HG03159 (cell line): ENCODE data around the gene CHRNA1.

Experiments
- ATAC-seq: cut with Tn5 transposase; IDR thresholded peaks from one replicate; pipeline ENCODE4 v1.9.1; 2021; ENCODE audit warnings: mild to moderate bottlenecking, moderate library complexity; ENCODE audit not compliant: unreplicated experiment

The CHRNA1 gene

GRCh38 chr2:174764280-174765255 is at the start of gene CHRNA1:
TSS of gene CHRNA1 (minus strand) at chr2:174764472. CDS start at chr2:174764394, 78 bp downstream.
- no peak for ATAC-seq

GRCh38 chr2:174812037-174812436 is 47.8 kb upstream of the CHRNA1 start:
- ATAC-seq = no peak

GRCh38 chr2:174807931-174808330 is 43.7 kb upstream of the CHRNA1 start:
- no peak for ATAC-seq

- no peak for ATAC-seq
Measured at GRCh38 chr2:174805803-174806202, 41.5 kb upstream of the CHRNA1 start.

GRCh38 chr2:174802459-174802858 is 38.2 kb upstream of the CHRNA1 start:
- no peak for ATAC-seq

- ATAC-seq = no peak
Measured at GRCh38 chr2:174800436-174801205, 36.3 kb upstream of the CHRNA1 start.

- no peak for ATAC-seq
Measured at GRCh38 chr2:174798801-174799200, 34.5 kb upstream of the CHRNA1 start.

- ATAC-seq = no peak
Measured at GRCh38 chr2:174797781-174798276, 33.6 kb upstream of the CHRNA1 start.

GRCh38 chr2:174796319-174796771 is 32.1 kb upstream of the CHRNA1 start:
- ATAC-seq = no peak

GRCh38 chr2:174794851-174795374 is 30.6 kb upstream of the CHRNA1 start:
- no peak for ATAC-seq

GRCh38 chr2:174792309-174793025 is 28.2 kb upstream of the CHRNA1 start:
- no peak for ATAC-seq

- ATAC-seq = no peak
Measured at GRCh38 chr2:174791746-174792280, 27.5 kb upstream of the CHRNA1 start.

- no peak for ATAC-seq
Measured at GRCh38 chr2:174791020-174791419, 26.7 kb upstream of the CHRNA1 start.

- no peak for ATAC-seq
Measured at GRCh38 chr2:174789001-174789400, 24.7 kb upstream of the CHRNA1 start.

- ATAC-seq = no peak
Measured at GRCh38 chr2:174788291-174788929, 24.1 kb upstream of the CHRNA1 start.

GRCh38 chr2:174787487-174788205 is 23.4 kb upstream of the CHRNA1 start:
- no peak for ATAC-seq

- no peak for ATAC-seq
Measured at GRCh38 chr2:174786066-174786725, 21.9 kb upstream of the CHRNA1 start.

- no peak for ATAC-seq
Measured at GRCh38 chr2:174785481-174785880, 21.2 kb upstream of the CHRNA1 start.

- no peak for ATAC-seq
Measured at GRCh38 chr2:174784909-174785308, 20.6 kb upstream of the CHRNA1 start.
